ENCODE data around the gene TRERF1. TPM values are rescaled to one million over a fixed set of nuclear protein-coding genes. Genes with fewer than 3 reads are reported as not detected.

Gene TRERF1
- total RNA-seq, 2 experiments from 2014 or later: 12.2 to 14.5 TPM

DNA sequence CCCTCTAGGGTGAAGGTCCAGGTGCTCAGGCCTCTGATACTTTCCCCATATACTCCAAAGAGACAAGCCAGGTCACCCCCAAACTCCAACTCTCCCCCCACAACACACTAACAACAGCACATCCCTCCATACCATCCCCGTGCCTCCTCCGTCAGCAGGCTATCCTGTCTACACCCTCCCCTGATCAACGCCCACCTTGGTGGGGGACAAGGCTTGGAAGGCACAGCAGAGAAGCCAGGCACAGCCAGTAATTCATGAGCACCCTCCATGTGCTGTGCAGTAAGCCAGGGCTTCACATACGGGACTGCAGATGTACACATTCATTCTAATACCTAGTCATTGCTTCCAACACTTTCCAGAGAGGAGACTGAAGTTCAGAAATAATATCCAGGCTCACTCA, 57.6 kb downstream of the TRERF1 start:
- POLR2A ChIA-PET: no interaction called here
- CTCF ChIA-PET: no interaction called here
- peaks cover 92% of the 10 kb centered on the region for H3K4me1 Mint-ChIP-seq
- H3K9me3 Mint-ChIP-seq (ENCODE audit: low read depth): no peaks in the 10 kb centered on the region
- intact Hi-C loops (cut with DNase I, micrococcal nuclease): loop anchor here in 1 of 2 experiments (5.0 kb wide), 1 partner anchor 58 kb away; the partner anchor contains the start of gene TRERF1
- no peak for ATAC-seq
- no peak for DNase-seq
- no peaks in the 10 kb centered on the region for H3K27me3 Mint-ChIP-seq
- peaks cover 15% of the 10 kb centered on the region for H3K36me3 Mint-ChIP-seq (ENCODE audit: low read depth)
- no peak overlapping the region for H3K4me3 Mint-ChIP-seq
- peak overlapping the region; percentile 87 for H3K27ac Mint-ChIP-seq

DNA sequence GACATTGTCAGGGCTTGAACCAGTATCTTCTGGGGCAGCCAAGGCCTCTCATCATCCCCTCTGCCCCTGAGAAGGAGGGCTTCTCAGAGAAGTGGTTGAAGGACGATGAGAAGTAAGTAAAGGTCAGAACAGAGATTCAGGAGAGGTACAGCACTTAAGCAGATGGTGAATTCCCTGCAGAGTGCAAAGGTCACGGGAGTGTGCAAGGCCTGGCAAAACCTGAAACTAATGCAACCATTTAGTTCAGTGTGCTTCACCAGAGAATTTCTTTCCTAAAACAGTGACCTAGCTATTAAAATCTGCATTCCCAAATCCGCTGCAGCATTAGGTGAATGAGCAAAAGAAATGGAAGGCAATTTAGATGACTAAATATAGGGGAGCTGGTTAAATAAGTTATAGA, 58.4 kb downstream of the TRERF1 start:
- Mint-ChIP-seq H3K9me3 (ENCODE audit: low read depth) (no peaks in the 10 kb centered on the region), H3K36me3 (ENCODE audit: low read depth) (peaks cover 10% of the 10 kb centered on the region), H3K27ac (peak overlapping the region; percentile 87), H3K27me3 (no peaks in the 10 kb centered on the region), H3K4me1 (peaks cover 93% of the 10 kb centered on the region), H3K4me3 (no peak overlapping the region)
- POLR2A ChIA-PET: no interaction called here
- DNase-seq (no peak), ATAC-seq (no peak)
- intact Hi-C loops (cut with DNase I, micrococcal nuclease): loop anchor here in 1 of 2 experiments (5.0 kb wide), 1 partner anchor 59 kb away; the partner anchor contains the start of gene TRERF1
- CTCF ChIA-PET: no interaction called here

DNA sequence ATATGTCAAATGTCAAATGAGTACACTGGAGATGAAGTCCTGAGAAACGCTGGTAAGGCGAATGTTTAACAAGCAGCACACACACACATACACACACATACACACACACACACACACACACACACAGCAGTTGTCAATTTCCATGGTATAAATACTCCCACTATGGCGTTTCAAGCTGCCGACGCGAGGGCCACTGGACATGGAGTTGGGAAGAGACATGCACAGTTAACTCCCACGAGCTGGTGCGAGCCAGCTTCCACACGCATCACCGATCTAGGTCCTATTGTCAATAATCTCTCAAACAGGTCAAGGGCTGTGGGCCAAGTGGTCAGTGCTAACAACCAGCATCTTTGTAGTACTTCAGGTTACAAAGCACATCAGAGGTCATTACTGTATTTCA, 58.9 kb downstream of the TRERF1 start:
- no peaks in the 10 kb centered on the region for H3K27me3 Mint-ChIP-seq
- DNase-seq (no peak), ATAC-seq (no peak)
- no peaks in the 10 kb centered on the region for H3K9me3 Mint-ChIP-seq (ENCODE audit: low read depth)
- H3K4me1 Mint-ChIP-seq: peaks cover 93% of the 10 kb centered on the region
- intact Hi-C loops (cut with DNase I, micrococcal nuclease): loop anchor here in 1 of 2 experiments (5.0 kb wide), 1 partner anchor 59 kb away; the partner anchor contains the start of gene TRERF1
- peak overlapping the region; percentile 68 for H3K27ac Mint-ChIP-seq
- H3K4me3 Mint-ChIP-seq: no peak overlapping the region
- CTCF ChIA-PET: interaction anchor here (0.6 to 1.5 kb wide), 5 partner anchors 9 to 53 kb away, joined by 3 to 4 read pairs (median 3); no protein-coding TSS in a partner anchor
- POLR2A ChIA-PET: interaction anchor here (1.0 kb wide), 1 partner anchor 8 kb away, joined by 4 read pairs; no protein-coding TSS in a partner anchor
- peaks cover 10% of the 10 kb centered on the region for H3K36me3 Mint-ChIP-seq (ENCODE audit: low read depth)

DNA sequence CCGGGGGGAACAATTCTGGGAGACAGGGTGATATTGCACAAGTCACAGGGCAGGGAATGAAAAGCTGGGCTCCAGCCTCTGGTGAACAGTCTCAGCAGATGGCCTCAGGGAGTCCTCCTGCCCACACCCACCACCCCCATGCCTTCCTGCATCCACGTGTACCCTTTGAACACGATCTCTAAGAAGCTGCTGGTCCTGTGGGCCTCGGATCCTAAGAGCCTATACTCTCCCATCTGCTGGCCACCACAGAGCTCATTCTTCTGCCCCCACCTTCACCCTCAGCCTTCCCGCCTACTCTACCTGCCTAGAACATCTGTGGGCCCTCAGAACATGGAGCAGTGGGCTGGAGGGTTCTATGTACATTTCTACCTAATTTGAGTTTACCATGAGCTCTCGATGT, 60.3 kb downstream of the TRERF1 start:
- POLR2A ChIA-PET: interaction anchor here (0.6 to 2.8 kb wide), 6 partner anchors 11 to 414 kb away, joined by 3 to 15 read pairs (median 8); partner anchors contain the start of gene MRPS10
- ATAC-seq (no peak), DNase-seq (no peak)
- Mint-ChIP-seq H3K27me3 (no peaks in the 10 kb centered on the region), H3K9me3 (ENCODE audit: low read depth) (no peaks in the 10 kb centered on the region), H3K36me3 (ENCODE audit: low read depth) (peaks cover 10% of the 10 kb centered on the region), H3K4me1 (peaks cover 94% of the 10 kb centered on the region), H3K4me3 (peak overlapping the region; percentile 63), H3K27ac (peak overlapping the region; percentile 97)
- CTCF ChIA-PET: interaction anchor here (0.5 to 3.3 kb wide), 11 partner anchors 11 to 210 kb away, joined by 3 to 22 read pairs (median 4); no protein-coding TSS in a partner anchor
- intact Hi-C loops (cut with DNase I, micrococcal nuclease): loop anchor here in 1 of 2 experiments (5.0 kb wide), 1 partner anchor 61 kb away; the partner anchor contains the start of gene TRERF1

DNA sequence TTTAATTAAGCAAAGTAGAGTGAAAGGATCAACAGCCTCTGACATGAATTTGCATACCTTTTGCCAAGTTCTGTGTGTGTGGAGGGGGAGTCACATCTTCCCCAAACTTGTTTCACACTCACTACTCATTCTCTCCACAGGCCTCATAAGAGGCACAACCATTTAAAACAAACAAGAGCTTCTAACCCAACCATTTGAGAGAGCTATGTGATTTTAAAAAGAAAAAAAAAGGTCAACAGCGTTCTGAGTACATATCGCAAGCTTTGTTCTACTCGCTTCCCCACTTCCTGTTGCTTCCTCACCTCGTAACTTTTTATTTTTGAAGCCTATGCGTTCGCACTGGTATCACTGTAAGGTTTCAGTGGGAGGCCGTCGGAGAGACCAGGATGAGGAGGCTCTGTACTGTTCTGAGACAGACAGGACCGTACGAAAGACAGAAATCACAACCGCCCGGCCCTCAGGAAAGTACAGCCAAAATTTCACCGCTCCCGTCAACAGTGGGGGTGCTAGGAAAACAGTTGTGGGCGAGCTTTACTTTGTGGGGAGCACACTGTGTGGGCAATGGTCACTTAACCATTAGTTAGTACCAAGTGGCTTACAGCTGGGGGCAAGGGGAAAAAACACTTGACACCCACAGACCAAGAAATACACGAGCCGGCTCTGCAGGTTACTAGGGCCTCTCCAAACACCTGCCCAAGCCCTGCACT, 61.3 kb downstream of the TRERF1 start:
- ChIA-PET CTCF (interaction anchor here (0.6 to 3.3 kb wide), 19 partner anchors 9 to 157 kb away, joined by 3 to 22 read pairs (median 5); no protein-coding TSS in a partner anchor), POLR2A (interaction anchor here (0.5 to 2.8 kb wide), 25 partner anchors 12 to 993 kb away, joined by 3 to 15 read pairs (median 4); partner anchors contain the start of genes MRPS10, TAF8 and UBR2)
- peaks cover 98% of the 10 kb centered on the region for H3K4me1 Mint-ChIP-seq
- ATAC-seq: peak; percentile 89
- DNase-seq: peak; percentile 85
- intact Hi-C loops (cut with DNase I, micrococcal nuclease): loop anchor here (1.0 to 5.0 kb wide), 9 partner anchors 12 to 131 kb away; partner anchors contain the start of gene TRERF1 (in 2 of the 2)
- H3K9me3 Mint-ChIP-seq (ENCODE audit: low read depth): no peaks in the 10 kb centered on the region
- peaks cover 10% of the 10 kb centered on the region for H3K36me3 Mint-ChIP-seq (ENCODE audit: low read depth)
- peak overlapping the region; percentile 97 for H3K27ac Mint-ChIP-seq
- no peaks in the 10 kb centered on the region for H3K27me3 Mint-ChIP-seq
- H3K4me3 Mint-ChIP-seq: peak overlapping the region; percentile 63

DNA sequence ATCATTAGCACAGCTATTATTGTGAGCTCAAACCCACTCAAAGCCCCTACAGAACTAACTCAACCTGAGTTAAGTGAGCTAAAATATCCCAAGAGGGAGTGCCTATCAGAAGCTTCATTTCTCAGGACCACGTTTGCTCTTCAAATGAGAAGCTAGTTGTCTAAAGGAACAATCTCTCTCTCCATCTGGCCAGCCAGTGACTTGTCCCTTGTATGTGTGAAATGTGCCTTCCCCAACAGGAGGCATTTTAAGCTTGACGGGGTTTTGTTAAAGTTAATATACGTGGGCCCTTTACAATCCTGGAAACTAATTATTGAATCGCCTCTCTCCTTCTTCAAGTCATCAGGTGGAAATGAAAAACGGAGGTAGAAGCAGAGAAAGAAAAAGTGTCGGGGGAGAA, 62.0 kb downstream of the TRERF1 start:
- DNase-seq: no peak
- H3K9me3 Mint-ChIP-seq (ENCODE audit: low read depth): no peaks in the 10 kb centered on the region
- POLR2A ChIA-PET: interaction anchor here (0.6 to 2.8 kb wide), 23 partner anchors 12 to 994 kb away, joined by 3 to 15 read pairs (median 5); partner anchors contain the start of gene UBR2
- intact Hi-C loops (cut with DNase I, micrococcal nuclease): loop anchor here (1.0 to 10.0 kb wide), 10 partner anchors 13 to 415 kb away; partner anchors contain the start of gene TRERF1 (in 2 of the 2)
- peak; percentile 3 for ATAC-seq
- peak overlapping the region; percentile 63 for H3K4me3 Mint-ChIP-seq
- CTCF ChIA-PET: interaction anchor here (0.6 to 3.3 kb wide), 18 partner anchors 10 to 158 kb away, joined by 3 to 22 read pairs (median 5); no protein-coding TSS in a partner anchor
- H3K27me3 Mint-ChIP-seq: no peaks in the 10 kb centered on the region
- peaks cover 10% of the 10 kb centered on the region for H3K36me3 Mint-ChIP-seq (ENCODE audit: low read depth)
- peak overlapping the region; percentile 97 for H3K27ac Mint-ChIP-seq
- H3K4me1 Mint-ChIP-seq: peaks cover 94% of the 10 kb centered on the region

DNA sequence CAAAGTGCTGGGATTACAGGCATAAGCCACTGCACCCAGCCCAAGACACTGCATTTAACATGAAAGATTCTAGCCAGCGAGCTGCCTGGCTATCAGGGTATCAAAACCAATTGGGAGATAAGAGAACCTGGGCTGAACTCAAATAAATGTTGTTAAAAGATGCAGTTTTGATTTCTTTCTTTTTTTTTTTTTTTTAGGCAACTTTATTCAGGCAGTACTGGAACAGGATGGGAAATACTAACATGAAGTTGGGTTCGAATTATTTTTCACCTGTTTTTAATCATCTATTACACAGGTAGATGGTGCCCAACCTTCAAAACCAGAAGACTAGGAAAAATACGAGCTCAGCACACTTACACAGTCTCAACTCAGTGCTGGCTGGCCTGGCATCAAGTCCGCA, 63.7 kb downstream of the TRERF1 start:
- Mint-ChIP-seq H3K27me3 (no peaks in the 10 kb centered on the region), H3K9me3 (ENCODE audit: low read depth) (no peaks in the 10 kb centered on the region), H3K4me3 (peak overlapping the region; percentile 28), H3K4me1 (peaks cover 95% of the 10 kb centered on the region), H3K27ac (peak overlapping the region; percentile 97), H3K36me3 (ENCODE audit: low read depth) (peaks cover 8% of the 10 kb centered on the region)
- CTCF ChIA-PET: interaction anchor here (0.9 to 2.9 kb wide), 7 partner anchors 10 to 159 kb away, joined by 3 to 17 read pairs (median 5); no protein-coding TSS in a partner anchor
- no peak for ATAC-seq
- POLR2A ChIA-PET: no interaction called here
- intact Hi-C loops (cut with DNase I, micrococcal nuclease): loop anchor here in 1 of 2 experiments (10.0 kb wide), 1 partner anchor 413 kb away; no protein-coding TSS in a partner anchor
- DNase-seq: no peak

DNA sequence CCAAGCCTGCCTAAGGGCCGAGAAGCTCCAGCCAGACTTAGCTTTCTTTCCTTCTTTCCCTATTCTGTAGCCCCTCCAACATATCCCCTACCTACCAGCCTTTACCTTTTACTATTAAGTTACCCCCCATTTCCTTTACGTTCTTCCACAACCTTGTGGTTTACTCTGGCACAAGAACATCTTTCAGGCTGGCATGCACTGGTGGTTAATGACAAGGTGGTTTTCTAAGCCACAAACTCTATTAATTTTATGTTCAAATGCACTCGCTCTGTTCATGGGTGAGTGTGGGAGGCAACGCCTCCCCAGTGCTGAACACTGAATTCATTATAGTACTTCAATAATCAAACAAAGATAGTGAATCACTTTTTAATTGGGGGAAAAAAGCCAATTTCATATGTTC, 64.4 kb downstream of the TRERF1 start:
- DNase-seq (peak; percentile 49), ATAC-seq (no peak)
- ChIA-PET POLR2A (interaction anchor here (0.5 to 0.6 kb wide), 2 partner anchors 62 to 74 kb away, joined by 3 to 4 read pairs; no protein-coding TSS in a partner anchor), CTCF (interaction anchor here (0.8 to 2.9 kb wide), 3 partner anchors 9 to 160 kb away, joined by 3 to 17 read pairs (median 6); no protein-coding TSS in a partner anchor)
- no peaks in the 10 kb centered on the region for H3K9me3 Mint-ChIP-seq (ENCODE audit: low read depth)
- H3K4me3 Mint-ChIP-seq: no peak overlapping the region
- peaks cover 6% of the 10 kb centered on the region for H3K36me3 Mint-ChIP-seq (ENCODE audit: low read depth)
- H3K27me3 Mint-ChIP-seq: no peaks in the 10 kb centered on the region
- intact Hi-C loops (cut with DNase I, micrococcal nuclease): loop anchor here in 1 of 2 experiments (10.0 kb wide), 1 partner anchor 413 kb away; no protein-coding TSS in a partner anchor
- H3K4me1 Mint-ChIP-seq: peaks cover 95% of the 10 kb centered on the region
- peak overlapping the region; percentile 72 for H3K27ac Mint-ChIP-seq

DNA sequence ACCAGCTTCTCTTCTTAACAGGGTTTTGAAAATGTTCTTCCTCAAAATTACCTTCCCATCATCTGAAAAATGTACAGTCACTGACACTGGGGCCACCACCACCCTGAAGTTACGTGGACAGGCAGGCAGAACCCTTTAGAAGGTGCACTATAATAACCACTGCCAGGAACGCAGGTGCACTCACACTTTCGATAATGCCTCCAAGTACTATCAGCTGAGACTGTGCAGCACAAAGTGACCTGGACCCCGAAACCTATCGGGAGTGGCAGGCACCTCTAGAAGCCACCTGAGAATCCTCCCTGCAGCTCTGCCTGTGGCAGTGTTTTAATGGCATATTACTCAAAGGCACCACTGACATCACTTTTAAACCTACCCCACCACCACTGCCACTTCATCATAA, 66.4 kb downstream of the TRERF1 start:
- intact Hi-C loops (cut with DNase I, micrococcal nuclease): loop anchor here in 1 of 2 experiments (10.0 kb wide), 1 partner anchor 411 kb away; no protein-coding TSS in a partner anchor
- Mint-ChIP-seq H3K9me3 (ENCODE audit: low read depth) (no peaks in the 10 kb centered on the region), H3K27ac (no peak overlapping the region), H3K27me3 (no peaks in the 10 kb centered on the region), H3K4me1 (peaks cover 87% of the 10 kb centered on the region), H3K36me3 (ENCODE audit: low read depth) (no peaks in the 10 kb centered on the region), H3K4me3 (no peak overlapping the region)
- CTCF ChIA-PET: interaction anchor here (0.6 to 1.2 kb wide), 3 partner anchors 9 to 132 kb away, joined by 3 to 4 read pairs (median 4); no protein-coding TSS in a partner anchor
- POLR2A ChIA-PET: no interaction called here
- DNase-seq (no peak), ATAC-seq (no peak)

DNA sequence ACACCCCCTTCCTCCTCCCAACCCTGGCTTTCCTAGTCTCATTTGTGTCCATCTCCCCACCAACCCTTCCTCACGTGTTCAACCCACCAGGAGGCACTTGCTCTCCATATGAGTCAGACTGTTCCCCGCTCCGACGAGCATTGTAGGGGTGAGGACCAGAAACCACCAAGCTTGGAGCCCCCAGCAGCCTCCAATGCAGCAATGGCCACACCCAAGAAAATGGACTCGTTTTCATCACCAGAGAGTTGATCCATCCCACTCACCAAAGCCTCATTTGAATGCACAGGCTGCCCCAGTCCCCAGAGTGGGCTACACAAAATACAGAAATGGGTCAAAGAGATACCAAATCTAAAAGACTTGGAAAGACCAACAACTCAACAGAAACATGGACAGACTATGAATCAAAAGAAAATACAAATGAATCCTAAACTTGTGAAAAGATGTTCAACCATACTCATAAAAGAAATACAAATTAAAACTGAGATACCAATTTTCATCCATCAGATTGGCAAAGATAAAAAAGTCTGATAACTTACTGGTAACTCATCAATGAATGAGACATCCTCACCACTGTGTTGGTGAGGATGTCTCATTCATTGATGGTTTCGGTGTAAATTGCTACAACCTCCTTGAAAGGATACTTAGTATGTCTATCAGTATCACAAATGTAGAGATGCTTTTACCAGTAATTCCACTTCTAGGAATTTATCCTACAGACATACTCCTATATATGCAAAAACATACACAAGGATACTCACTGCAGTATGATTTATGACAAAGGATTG, 68.1 kb downstream of the TRERF1 start:
- Mint-ChIP-seq H3K36me3 (ENCODE audit: low read depth) (no peaks in the 10 kb centered on the region), H3K27ac (peak overlapping the region; percentile 80), H3K4me1 (peaks cover 84% of the 10 kb centered on the region), H3K9me3 (ENCODE audit: low read depth) (no peaks in the 10 kb centered on the region), H3K4me3 (peak overlapping the region; percentile 8), H3K27me3 (no peaks in the 10 kb centered on the region)
- POLR2A ChIA-PET: no interaction called here
- CTCF ChIA-PET: interaction anchor here (0.6 to 1.4 kb wide), 4 partner anchors 7 to 164 kb away, joined by 3 to 4 read pairs (median 4); no protein-coding TSS in a partner anchor
- ATAC-seq (peak; percentile 80), DNase-seq (peak; percentile 30)
- intact Hi-C loops (cut with DNase I, micrococcal nuclease): loop anchor here (1.0 to 10.0 kb wide), 3 partner anchors 43 to 409 kb away; no protein-coding TSS in a partner anchor
